Ovary (tissue), 9 donors: ENCODE data around the gene UBXN6. TPM values are rescaled to one million over a fixed set of nuclear protein-coding genes. Genes with fewer than 3 reads are reported as not detected.

Source experiments
- DNase-seq, 5 donors: peaks; one replicate each; pipeline ENCODE4 v3.0.0-alpha.2; 2019 to 2020
- H3K27ac ChIP-seq, 2 donors: fragments of 200-600 bp; one replicate each; pipeline versions ENCODE4 v1.5.1 to v1.8.0; 2019 to 2022
- H3K27me3 ChIP-seq: fragments of 200-600 bp; one replicate; pipeline ENCODE4 v1.8.0; 2022
- H3K36me3 ChIP-seq: fragments of 200-600 bp; sonication (generic); one replicate; pipeline ENCODE4 v1.5.1; 2019
- H3K4me1 ChIP-seq: one replicate; pipeline ENCODE4 v1.8.1; 2013; ENCODE audit warnings: mild to moderate bottlenecking, moderate library complexity; ENCODE audit not compliant: insufficient read depth
- H3K4me3 ChIP-seq: fragments of 200-600 bp; sonication (generic); one replicate; pipeline ENCODE4 v1.5.1; 2017
- H3K9me3 ChIP-seq, 2 donors: fragments of 200-600 bp in 1 of 2; sonication (generic) in 1 of 2; one replicate each; pipeline versions ENCODE4 v1.5.1 to v1.8.1; 2013 to 2019; ENCODE audit warnings: mild to moderate bottlenecking in 1 of 2, moderate library complexity in 1 of 2
- CTCF ChIP-seq, 3 donors: fragments of 450-650 bp in 2 of 3; fragments of 200-600 bp in 1 of 3; IDR thresholded peaks; one replicate each; pipeline versions ENCODE4 v1.5.1 to v1.8.0; 2016 to 2022; ENCODE audit warnings: antibody characterized with exemption in 3 of 3, mild to moderate bottlenecking in 1 of 3
- EP300 ChIP-seq: sonication (generic); formaldehyde crosslinking; IDR thresholded peaks from one replicate; pipeline ENCODE4 v1.6.1; 2017; ENCODE audit warnings: antibody characterized with exemption
- POLR2A ChIP-seq: fragments of 450-650 bp; IDR thresholded peaks from one replicate; pipeline ENCODE4 v1.6.1; 2017; ENCODE audit warnings: antibody characterized with exemption, mild to moderate bottlenecking, moderate library complexity
- WGBS, 3 donors: extraction: QIAGEN DNeasy Blood & Tissue Kit in 1 of 3; methylation state at CpG; one replicate each; pipeline versions ENCODE4 v1.1.5 to v1.1.7; 2013 to 2017; 5-methylcytosine and 5-hydroxymethylcytosine counted together
- intact Hi-C, 4 donors: fragments of 100-400 bp; cut with DNase I; formaldehyde crosslinking; loops; one replicate each; pipeline versions ENCODE4 v1.11.0 to v1.15.1; 2022 to 2023
- polyA plus RNA-seq, 2 donors: library from polyadenylated mRNA; stranded (reverse); fragments of 200-250 nt in 1 of 2; fragments of 350-450 nt in 1 of 2; fragmentation: Illumina TruSeq in 1 of 2; extraction: RNeasy Lipid Tissue Mini Kit (QIAGEN cat#74804) in 1 of 2; gene quantifications; one replicate each; pipeline ENCODE4 v1.2.3, GENCODE V29; 2013 to 2014
- total RNA-seq, 7 donors: library from RNA; depleted of rRNA in 2 of 7; stranded (reverse); fragments of >200 nt in 2 of 7; fragmentation: NEBNext Ultra II Directional in 3 of 7; extraction: Animal tissue kit (Norgen Biotek cat#: 25700) in 3 of 7; gene quantifications; one replicate each; pipeline versions ENCODE4 v1.1.0 to v1.2.4, GENCODE V29; 2016 to 2023
- donor health status: DM: no; HTN: no; CAD: no; lungs with moderate emphysema.
- donor health status: DM: no; HTN: no; CAD: no.
- donor health status: Bipolar disorder and iron deficiency.
- donor health status: DM: yes; HTN: yes; CAD: no.
- donor health status: DM: no; HTN: no; CAD: no.
- donor health status: DM: yes; HTN: yes; CAD: no.

Gene UBXN6
- total and polyA plus RNA-seq, 9 donors: 19.3 to 170 (median 133) TPM

- Histone ChIP-seq H3K36me3 (no peaks in the 10 kb centered on the region), H3K9me3 (no peaks in the 10 kb centered on the region), H3K4me1 (no peaks in the 10 kb centered on the region), H3K27ac (no peak overlapping the region), H3K4me3 (no peak overlapping the region), H3K27me3 (no peaks in the 10 kb centered on the region)
- 91 to 93% (median 92%) methylated on average over 40 to 41 of the region's 41 CpGs for WGBS, 3 donors
- DNase-seq: no peak
- intact Hi-C loops: no loop called here
- TF ChIP-seq EP300 (no peak), POLR2A (no peak), CTCF (IDR thresholded peaks at IDR 0.05) (no peak)
Measured at GRCh38 chr19:4493104-4493928, 35.7 kb upstream of the UBXN6 start.

GRCh38 chr19:4492337-4493103 lies 34.9 kb upstream of the UBXN6 start:
- no peaks in the 10 kb centered on the region for H3K9me3 ChIP-seq

DNA sequence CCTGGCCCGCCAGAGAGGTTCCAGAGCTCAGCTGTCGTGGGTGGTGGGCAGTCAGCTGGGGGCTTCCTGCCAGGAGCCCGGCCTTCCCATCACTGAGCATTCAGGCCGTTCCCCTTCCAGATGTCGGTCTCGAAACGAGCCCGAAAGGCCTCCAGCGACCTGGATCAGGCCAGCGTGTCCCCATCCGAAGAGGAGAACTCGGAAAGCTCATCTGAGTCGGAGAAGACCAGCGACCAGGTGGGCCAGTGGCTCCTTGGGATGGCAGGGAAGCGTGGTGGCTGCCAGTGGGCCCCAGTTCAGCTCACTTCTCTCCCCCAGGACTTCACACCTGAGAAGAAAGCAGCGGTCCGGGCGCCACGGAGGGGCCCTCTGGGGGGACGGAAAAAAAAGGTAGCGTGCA lies 33.9 kb upstream of the UBXN6 start:
- Histone ChIP-seq H3K27me3 (no peaks in the 10 kb centered on the region), H3K27ac (no peak overlapping the region), H3K9me3 (no peaks in the 10 kb centered on the region), H3K4me1 (no peaks in the 10 kb centered on the region), H3K4me3 (no peak overlapping the region), H3K36me3 (no peaks in the 10 kb centered on the region)
- no peak for DNase-seq
- WGBS, 3 donors: 95 to 96% (median 95%) methylated on average over 21 of the region's 21 CpGs
- TF ChIP-seq POLR2A (no peak), EP300 (no peak), CTCF (IDR thresholded peaks at IDR 0.05) (no peak)
- intact Hi-C loops: no loop called here

More at GRCh38 chr19:4492337-4493103, 34.9 kb upstream of the UBXN6 start:
- no peak for DNase-seq
- H3K27ac ChIP-seq: no peak overlapping the region
- H3K36me3 ChIP-seq: no peaks in the 10 kb centered on the region
- H3K4me3 ChIP-seq: no peak overlapping the region
- H3K27me3 ChIP-seq: no peaks in the 10 kb centered on the region
- no peaks in the 10 kb centered on the region for H3K4me1 ChIP-seq
- WGBS, 3 donors: 90 to 95% (median 95%) methylated on average over 3 of the region's 3 CpGs
- no peak for TF ChIP-seq POLR2A
- TF ChIP-seq EP300: no peak
- TF ChIP-seq CTCF (IDR thresholded peaks at IDR 0.05): no peak
- intact Hi-C loops: no loop called here

DNA sequence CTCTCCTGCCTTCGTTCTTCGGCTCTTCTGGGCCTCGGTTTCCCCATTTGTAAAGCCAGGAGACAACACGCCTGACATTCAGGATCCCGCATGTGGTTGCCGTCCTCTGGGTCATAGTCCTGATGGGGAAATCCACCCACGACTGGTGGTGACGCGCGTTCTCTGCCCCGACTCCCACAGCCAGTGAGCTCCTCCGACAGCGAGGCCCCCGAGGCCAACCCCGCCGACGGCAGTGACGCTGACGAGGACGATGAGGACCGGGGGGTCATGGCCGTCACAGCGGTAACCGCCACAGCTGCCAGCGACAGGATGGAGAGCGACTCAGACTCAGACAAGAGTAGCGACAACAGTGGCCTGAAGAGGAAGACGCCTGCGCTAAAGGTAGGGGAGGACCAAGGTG lies 30.9 kb upstream of the UBXN6 start:
- no peak for DNase-seq
- H3K27me3 ChIP-seq: no peaks in the 10 kb centered on the region
- H3K4me1 ChIP-seq: no peaks in the 10 kb centered on the region
- no peak for TF ChIP-seq EP300
- no peak for TF ChIP-seq CTCF (IDR thresholded peaks at IDR 0.05)
- no peak for TF ChIP-seq POLR2A
- intact Hi-C loops: no loop called here
- H3K4me3 ChIP-seq: no peak overlapping the region
- H3K36me3 ChIP-seq: no peaks in the 10 kb centered on the region
- WGBS, 3 donors: 89 to 94% (median 89%) methylated on average over 29 of the region's 29 CpGs
- no peak overlapping the region for H3K27ac ChIP-seq
- no peaks in the 10 kb centered on the region for H3K9me3 ChIP-seq
